Activated T-helper 1 cell treated with anti-CD3 and anti-CD28 coated beads, Interleukin-2, amount 50 U/mL, for 16 hours (primary cell): Measurements from ENCODE around the gene SCN1B.

Source experiments
- DNase-seq, 2 donors: peaks; one replicate each; pipeline ENCODE4 v3.0.0-alpha.2; 2020; ENCODE audit warnings: low read depth in 1 of 2, low spot score in 1 of 2

The SCN1B gene

DNA sequence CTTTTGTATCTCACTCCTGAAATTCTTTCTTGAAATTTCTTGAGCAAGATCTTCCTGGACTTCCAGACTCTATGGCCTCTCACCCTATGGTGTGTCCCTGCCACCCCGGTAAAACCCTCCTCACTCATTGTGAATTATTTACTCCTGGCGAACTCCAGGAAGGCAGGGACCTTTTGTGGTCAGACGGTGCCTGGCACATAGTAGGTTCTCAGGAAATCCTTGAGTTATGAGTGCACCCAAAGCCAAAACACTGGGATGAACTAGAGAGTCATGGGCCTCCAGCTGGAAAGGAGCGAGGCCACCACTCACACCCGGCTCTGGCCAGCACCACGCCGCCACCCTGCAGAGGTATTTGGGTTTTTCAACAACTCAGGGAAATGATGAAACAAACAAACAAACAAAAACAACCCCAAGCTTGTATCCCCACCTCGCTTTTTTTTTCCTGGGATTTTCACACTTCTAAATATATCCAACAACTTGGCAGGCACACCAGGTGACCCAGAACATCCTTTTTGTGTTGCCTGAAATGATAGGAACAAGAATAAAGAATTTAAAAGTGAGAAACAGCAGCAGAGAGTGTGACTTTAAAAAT is 22.4 kb downstream of the SCN1B start:
- no peak for DNase-seq

DNA sequence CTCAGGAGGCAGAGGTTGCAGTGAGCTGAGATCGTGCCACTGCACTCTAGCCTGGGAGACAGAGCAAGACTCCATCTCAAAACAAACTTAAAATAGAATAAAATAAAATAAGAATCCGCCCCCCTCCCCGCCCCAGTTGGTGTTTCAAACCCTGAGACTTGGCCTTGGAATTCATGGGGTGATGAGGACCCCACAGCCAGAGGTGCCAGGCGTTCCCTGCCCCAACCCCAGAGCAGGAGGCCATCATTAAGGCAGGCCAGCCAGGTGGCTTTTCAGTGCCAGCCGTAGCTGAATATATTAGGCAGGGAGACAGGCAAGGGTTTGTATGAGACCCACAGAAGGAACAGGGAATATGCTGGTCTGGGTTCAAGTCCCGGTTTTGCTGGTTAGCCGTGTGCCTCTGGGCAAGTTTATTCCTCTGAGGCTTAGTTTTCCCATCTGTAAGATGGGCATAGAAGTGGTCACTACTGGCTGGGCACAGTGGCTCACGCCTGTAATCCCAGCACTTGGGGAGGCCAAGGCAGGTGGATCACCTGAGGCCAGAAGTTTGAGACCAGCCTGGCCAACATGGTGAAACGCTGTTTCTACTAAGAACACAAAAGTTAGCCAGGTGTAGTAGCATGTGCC is 23.5 kb downstream of the SCN1B start:
- no peak for DNase-seq

DNA sequence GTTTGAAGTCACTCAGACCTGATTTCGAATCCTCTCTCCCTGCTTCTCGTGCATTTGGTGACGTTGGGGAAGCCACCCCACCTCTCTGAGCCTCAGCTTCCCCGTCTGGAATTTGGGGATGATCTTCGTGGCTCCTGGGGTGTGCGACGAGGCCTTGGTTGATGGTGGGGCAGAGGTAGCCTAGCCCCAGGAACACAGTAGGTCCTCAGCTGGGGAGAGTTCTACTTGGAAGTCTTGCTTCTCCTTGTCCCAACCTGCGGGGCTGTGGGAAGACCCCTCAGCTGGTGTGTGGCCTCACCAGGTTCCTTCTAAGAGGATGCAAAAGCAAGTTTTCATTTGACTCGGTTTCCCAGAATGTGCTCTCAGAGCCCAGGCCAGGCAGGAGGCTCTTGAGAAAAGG is 24.4 kb downstream of the SCN1B start:
- DNase-seq, result no peak

DNA sequence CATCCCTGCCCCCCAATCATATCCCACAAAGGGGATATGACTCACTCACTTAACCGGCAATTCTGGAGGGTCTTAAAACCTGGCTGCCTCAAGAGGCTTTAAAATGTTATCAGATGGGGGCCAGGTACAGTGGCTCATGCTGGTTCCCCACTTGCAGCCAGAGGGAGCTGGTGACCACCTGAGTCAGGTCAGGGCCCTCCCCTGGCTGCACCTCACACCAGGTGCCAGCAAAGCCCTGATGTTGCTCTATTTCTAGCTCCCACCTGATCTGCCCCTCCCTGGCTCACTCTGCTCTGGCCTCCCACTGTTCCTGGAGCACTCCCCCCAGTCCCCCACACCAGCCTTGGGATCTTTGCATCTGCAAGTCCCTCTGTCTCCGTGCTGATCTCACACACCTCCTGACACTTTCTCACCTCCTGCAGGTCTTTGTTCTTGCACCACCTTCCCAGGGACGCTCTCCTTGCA is 25.5 kb downstream of the SCN1B start:
- DNase-seq, result no peak

DNA sequence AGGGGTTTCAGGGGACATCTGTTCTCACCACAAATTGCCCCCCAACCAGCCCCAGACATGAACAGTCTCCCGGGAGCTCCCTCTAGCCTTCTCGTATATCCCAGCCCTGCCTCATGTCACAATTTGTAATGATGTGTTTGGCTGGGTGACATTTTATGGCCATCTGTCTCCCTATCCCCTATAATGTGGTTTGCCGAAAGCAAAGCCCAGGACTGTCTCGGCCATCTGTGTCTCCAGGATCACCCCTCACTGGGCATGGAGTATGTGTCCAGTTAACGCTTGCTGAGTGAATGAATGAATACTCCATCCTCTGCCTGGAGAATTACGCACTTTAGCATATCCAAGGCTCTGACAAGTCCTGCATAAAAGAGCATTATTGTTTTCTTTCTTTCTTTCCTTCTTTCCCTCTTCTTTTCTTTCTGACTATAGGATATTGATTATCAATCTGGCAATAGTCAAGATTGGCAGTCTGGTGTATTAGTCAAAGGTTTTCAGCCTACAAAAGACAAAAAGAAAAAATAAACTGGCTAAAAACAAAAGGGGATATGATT is 26.3 kb downstream of the SCN1B start:
- no peak for DNase-seq

DNA sequence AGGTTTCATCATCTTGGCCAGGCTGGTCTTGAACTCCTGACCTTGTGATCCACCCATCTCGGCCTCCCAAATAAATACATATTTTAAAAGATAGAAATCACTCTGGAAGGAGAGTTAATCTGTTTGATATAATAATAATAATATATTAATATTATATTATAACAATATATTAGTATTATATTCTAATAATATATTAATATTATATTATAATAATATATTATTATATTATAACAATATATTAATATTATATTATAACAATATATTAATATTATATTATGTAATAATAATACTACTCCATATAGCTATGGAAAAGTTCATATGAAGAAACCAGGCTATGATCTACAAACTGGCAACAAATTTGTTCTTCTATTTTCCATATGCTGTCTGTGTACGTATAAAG is 28.1 kb downstream of the SCN1B start:
- no peak for DNase-seq

DNA sequence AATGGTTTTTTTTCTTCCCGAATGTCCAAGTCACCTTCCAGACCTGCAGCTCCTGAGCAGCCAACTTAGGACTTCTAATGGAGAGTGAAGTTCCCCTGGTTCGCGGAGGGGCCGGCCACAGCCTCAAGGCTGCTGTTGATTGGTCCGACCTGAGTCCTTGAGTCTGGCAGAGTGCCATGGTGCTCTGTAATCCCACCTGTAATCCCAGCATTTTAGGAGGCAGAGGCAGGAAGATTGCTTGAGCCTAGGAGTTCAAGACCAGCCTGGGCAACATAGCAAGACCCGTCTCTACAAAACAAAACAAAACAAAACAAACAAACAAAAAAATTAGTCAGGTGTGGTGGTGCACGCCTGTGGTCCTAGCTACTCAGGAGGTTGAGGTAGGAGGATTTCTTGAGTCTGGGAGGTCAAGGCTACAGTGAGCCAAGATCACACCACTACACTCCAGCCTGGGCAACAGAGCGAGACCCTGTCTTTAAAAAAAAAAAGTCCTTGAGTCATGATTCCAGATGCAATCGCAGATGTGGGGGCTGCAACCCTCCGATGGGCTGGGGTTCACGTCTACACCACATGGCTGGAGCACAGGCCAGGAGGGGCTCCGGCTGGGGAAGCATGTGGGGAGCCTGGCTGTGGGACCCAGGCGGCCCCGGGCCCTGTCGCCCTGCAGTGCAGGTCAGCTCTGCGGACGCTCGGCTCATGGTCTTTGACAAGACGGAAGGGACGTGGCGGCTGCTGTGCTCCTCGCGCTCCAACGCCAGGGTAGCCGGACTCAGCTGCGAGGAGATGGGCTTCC is 28.9 kb downstream of the SCN1B start:
- no peak for DNase-seq

DNA sequence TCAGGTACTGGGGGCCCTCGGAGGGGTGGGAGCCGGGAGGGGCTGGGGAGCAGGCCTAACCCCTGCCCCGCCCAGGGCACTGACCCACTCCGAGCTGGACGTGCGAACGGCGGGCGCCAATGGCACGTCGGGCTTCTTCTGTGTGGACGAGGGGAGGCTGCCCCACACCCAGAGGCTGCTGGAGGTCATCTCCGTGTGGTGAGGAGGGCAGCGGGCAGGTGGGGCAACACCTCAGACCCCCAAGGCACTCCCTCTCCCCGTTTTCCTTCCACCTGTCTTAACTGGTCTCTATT is 29.5 kb downstream of the SCN1B start:
- DNase-seq, result no peak

DNA sequence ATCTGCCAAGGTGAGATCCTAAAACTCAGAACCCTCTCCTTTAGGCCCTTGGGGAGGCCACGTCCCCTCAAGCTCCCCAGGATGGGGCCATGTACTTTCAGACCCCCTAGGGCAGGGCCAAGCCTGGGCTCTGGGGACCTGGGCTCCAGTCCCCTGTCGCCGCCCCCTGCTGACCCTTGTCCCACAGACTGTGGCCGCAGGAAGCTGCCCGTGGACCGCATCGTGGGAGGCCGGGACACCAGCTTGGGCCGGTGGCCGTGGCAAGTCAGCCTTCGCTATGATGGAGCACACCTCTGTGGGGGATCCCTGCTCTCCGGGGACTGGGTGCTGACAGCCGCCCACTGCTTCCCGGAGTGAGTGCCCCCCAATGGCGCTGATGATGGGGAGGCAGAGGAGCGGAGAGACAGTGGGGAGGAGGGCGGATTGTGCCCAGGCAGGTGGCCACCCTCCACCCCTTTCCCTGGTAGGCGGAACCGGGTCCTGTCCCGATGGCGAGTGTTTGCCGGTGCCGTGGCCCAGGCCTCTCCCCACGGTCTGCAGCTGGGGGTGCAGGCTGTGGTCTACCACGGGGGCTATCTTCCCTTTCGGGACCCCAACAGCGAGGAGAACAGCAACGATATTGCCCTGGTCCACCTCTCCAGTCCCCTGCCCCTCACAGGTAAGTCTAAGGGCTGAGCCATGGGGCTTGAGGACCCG is 30.0 kb downstream of the SCN1B start:
- no peak for DNase-seq

DNA sequence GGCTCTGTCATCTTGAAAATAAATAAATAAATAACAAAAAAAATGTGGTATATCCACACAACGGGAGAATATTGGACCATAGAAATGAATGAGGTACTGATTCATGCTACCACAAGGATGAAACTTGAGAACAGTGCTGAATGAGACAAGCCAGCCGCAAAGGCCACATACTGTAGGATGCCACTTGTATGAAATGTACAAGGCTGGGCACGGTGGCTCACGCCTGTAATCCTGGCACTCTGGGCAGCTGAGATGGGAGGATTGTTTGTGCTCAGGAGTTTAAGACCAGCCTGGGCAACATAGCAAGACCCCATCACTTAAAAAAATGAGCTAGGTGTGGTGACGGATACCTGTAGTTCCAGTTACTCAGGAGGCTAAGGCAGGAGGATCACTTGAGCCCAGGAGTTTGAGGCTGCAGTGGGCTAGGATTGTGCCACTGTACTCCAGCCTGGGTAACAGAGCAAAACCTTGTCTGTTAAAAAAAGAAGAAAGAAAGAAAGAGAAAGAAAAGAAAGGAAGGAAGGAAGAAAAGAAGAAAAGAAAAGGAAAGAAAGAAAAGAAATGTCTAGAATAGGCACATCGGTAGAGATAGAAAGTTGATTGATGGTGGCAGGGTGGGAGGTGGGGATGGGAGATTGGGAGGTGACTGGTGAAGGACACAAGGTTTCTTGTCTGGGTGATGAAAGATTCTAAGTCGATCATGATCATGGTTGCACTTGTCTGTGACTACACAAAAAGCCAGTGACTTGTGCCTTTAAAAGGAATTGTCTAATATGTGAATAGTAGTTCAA is 31.5 kb downstream of the SCN1B start:
- DNase-seq, result no peak

DNA sequence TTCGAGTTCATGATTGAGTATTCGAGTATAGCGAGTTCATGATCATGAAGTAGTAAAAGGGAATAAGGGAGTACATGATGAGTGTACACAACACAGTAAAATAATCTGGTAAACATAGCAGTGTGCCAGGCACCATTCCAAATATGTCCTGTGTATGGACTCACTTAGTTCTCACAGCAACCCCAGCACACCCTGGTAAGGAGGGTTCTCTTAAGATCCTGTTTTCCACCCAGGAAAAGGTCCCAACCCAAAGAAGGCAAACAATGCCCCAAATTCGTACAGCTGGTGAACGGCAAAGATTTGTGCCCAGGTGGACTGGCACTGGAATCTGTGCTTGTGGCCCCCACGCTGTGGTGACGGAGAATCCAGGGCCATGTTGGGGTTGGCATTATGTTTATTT is 32.7 kb downstream of the SCN1B start:
- DNase-seq, result no peak

DNA sequence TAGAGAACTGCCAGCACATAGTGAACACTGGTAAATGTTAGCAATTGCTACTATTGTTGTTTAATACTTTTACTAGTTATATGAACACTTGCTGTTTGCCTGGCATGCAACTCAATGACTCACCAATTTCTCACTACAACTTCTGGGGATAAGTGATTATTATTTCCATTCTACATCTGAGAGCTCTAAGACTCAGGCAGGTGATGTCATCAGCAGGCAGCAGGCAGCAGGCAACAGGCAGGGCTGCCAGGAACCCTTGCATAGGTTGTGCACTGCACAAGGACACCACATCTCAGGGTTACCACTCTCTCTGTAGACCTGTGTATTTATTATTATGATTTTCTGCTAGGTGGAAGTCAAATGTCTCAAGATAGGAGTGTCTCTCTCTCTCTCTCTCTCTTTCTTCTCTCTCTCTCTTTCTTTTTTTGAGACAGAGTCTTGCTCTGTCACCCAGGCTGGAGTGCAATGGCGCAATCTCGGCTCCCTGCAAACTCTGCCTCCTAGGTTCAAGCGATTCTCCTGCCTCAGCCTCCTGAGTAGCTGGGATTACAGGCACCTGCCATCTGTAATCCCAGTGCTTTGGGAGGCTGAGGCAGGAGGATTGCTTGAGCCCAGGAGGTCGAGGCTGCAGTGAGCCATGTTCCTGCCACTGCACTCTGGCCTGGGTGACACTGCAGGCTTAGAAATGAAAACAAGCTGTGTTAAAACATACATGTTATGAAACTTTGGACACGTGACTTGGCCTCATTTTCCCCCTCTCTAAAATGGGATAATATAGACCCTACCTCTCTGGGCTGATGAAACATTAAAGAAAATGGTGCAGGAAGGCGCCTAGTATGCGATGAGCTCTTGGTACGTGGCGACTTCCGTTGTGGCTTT is 33.9 kb downstream of the SCN1B start:
- DNase-seq, result no peak

DNA sequence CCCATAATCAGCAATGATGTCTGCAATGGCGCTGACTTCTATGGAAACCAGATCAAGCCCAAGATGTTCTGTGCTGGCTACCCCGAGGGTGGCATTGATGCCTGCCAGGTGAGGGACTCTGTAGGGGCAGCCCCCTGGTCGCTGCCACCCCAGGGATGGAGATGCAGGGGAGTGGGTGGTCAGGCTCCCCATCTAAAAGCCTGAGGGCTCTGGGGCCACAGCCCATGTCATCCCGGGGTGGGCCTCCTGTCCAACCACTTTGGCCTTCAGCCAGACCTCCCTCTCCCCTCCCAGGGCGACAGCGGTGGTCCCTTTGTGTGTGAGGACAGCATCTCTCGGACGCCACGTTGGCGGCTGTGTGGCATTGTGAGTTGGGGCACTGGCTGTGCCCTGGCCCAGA is 35.3 kb downstream of the SCN1B start:
- DNase-seq, result no peak

DNA sequence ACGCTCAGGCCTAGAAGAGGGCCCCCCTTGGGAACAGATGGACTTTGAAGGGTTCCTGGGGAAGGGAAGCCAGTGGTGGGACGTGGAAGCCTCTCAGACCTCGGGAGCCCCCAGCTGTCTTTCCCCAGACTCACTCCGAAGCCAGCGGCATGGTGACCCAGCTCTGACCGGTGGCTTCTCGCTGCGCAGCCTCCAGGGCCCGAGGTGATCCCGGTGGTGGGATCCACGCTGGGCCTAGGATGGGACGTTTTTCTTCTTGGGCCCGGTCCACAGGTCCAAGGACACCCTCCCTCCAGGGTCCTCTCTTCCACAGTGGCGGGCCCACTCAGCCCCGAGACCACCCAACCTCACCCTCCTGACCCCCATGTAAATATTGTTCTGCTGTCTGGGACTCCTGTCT is 35.9 kb downstream of the SCN1B start:
- DNase-seq, result no peak

DNA sequence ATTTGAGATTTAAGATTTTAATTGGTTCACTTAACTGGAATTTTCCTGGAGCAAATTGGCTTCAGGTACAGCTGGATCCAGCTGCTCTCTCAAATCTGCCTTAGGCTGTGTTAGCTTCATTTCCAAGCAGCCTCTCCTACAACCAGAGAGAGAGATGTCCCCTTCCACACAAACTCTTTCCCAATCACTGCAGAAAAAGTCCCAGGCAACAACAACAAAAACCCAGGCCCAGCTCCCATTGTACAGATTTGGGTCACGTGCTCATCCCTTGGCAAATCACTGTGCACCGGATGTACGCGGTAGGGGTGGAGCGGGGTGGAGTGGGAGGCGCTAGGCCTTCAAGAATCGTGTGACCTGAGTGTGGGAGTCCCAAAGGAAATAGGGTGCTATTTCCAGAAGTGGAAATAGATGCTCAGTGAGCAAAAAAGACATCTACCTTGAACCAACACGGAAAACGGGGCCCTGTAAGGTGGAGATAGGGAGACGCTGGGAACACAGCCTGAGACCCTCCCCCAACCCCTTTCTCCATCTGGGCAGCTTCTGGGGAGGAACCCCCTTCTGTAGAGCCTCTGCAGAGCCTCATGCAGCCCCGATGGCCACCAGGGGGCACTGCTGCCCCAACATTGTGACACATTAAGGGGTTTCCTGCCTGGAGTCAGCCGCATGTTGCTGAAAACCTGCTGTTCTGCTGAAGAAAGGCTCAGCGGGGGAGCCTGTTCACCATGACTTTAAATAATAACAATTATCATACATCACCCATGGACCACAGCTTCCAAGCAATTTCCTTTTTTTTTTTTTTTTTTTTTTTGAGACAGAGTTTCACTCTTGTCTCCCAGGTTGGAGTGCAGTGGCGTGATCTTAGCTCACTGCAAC is 36.7 kb downstream of the SCN1B start:
- DNase-seq, result peak; percentile 81 to 89

DNA sequence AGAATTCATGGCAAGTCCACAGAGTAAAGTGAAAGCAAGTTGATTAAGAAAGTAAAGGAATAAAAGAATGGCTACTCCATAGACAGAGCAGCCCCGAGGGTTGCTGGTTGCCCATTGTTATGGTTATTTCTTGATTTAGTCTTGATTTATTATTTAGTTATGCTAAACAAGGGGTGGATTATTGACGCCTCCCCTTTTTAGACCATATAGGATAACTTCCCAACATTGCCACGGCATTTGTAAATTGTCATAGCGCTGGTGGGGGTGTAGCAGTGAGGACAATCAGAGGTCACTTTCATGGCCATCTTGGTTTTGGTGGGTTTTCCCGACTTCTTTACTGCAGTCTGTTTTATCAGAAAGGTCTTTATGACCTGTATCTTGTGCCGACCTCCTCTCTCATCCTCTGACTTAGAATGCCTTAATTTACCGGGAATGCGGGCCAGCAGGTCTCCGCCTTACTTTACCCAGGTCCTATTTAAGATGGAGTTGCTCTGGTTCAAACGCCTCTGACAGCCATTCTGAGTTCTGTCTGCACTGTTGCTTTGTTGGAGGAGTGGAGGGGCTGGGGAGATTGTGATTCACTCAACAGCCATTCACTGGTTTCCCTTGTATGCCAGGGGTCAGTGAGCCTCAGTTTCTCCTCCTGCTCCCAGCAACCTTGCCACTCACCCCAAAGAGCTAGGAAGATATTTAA is 38.8 kb downstream of the SCN1B start:
- DNase-seq, result no peak

DNA sequence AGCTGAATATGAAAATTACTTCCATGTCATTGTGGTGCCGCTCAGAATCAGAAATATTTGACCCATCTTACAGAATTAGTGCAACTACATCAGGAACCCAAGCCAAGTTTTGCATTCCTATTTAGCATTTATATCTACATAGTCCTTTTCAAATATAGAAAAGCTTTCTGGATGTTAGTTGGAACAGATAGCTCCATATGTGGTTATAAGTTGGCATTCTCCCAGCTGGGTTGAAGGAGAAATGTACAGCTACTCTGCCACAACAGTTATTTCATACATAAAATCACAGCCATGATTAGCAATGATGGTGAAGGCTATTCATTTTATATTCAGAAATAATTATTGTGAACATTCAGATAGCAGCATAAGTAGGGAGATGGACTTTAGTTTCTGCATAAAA is 39.4 kb downstream of the SCN1B start:
- DNase-seq, result no peak

DNA sequence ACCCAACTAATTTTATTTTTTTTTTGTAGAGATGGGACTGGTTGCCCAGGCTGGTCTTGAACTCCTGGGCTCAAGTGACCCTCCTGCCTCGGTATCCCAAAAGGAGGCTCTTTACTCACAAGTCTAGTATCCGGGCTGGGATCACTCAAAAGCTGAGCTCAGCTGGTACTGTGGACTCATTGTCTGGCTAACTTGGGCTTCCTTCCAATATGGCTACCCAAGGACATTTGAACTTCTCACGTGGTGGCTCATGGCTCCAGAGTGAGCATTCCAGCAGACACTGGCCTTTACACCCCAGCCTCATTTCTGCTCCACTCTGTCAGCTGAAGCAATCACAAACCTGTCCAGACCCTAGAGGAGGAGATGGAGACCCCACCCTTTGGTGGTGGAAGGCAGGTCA is 40.2 kb downstream of the SCN1B start:
- no peak for DNase-seq
